MCF 10A (cell line): ENCODE measurements around the gene KLF2. TPM values are rescaled to one million over a fixed set of nuclear protein-coding genes. Genes with fewer than 3 reads are reported as not detected.

Experiments used
- BruUV-seq: library from RNA; stranded (reverse); fragments of 400-500 nt; replicated peaks from 2 replicates; lab custom pipeline; 2021; lab: Mats Ljungman, UMichigan
- CTCF ChIA-PET: fragments of 300-600 bp; sonication (Branson Sonifier 250); formaldehyde crosslinking; extraction: SDS; loops from one replicate; lab custom pipeline; 2021; ENCODE audit warnings: antibody characterized with exemption, inconsistent platforms; lab: Yijun Ruan, JAX
- POLR2A ChIA-PET: fragments of 300-600, 350-650 bp; sonication (Branson Sonifier 250); formaldehyde crosslinking; extraction: SDS; loops from one replicate; lab custom pipeline; 2020; ENCODE audit warnings: antibody characterized with exemption, inconsistent platforms; lab: Yijun Ruan, JAX
- DNase-seq: peaks from one replicate; pipeline ENCODE4 v3.0.0-alpha.2; 2018; ENCODE audit not compliant: unreplicated experiment
- H3K27ac Mint-ChIP-seq: one replicate; pipeline ENCODE4 v1.8.0; 2022; ENCODE audit warnings: mild to moderate bottlenecking, low read depth, mixed read lengths; ENCODE audit not compliant: unreplicated experiment
- H3K27me3 Mint-ChIP-seq: one replicate; pipeline ENCODE4 v1.8.0; 2022; ENCODE audit warnings: mixed read lengths; ENCODE audit not compliant: insufficient read depth, unreplicated experiment
- H3K36me3 Mint-ChIP-seq: one replicate; pipeline ENCODE4 v1.8.0; 2022; ENCODE audit warnings: mild to moderate bottlenecking, moderate library complexity, mixed read lengths; ENCODE audit not compliant: insufficient read depth, unreplicated experiment
- H3K4me1 Mint-ChIP-seq: one replicate; pipeline ENCODE4 v1.8.0; 2022; ENCODE audit warnings: mixed read lengths; ENCODE audit not compliant: insufficient read depth, unreplicated experiment
- H3K4me3 Mint-ChIP-seq: one replicate; pipeline ENCODE4 v1.8.0; 2022; ENCODE audit warnings: mild to moderate bottlenecking, moderate library complexity, mixed read lengths; ENCODE audit not compliant: unreplicated experiment
- H3K9me3 Mint-ChIP-seq: one replicate; pipeline ENCODE4 v1.8.0; 2022; ENCODE audit warnings: mixed read lengths; ENCODE audit not compliant: unreplicated experiment
- intact Hi-C: fragments of 100-400 bp; cut with micrococcal nuclease; formaldehyde crosslinking; loops from 2 replicates; pipeline ENCODE4 v1.14.1; 2022
- total RNA-seq: library from RNA; stranded (reverse); gene quantifications from 2 replicates; pipeline ENCODE4 v1.2.3, GENCODE V29; 2022
- TF ChIP-seq, protein P1 (sequence below): fragments of 200-600 bp; IDR thresholded peaks from one replicate; pipeline ENCODE4 v1.8.0; 2022; ENCODE audit warnings: antibody characterized with exemption, mild to moderate bottlenecking; ENCODE audit not compliant: unreplicated experiment

KLF2 gene
- total RNA-seq, 1 experiment from 2014 or later, result 3.8 TPM

DNA sequence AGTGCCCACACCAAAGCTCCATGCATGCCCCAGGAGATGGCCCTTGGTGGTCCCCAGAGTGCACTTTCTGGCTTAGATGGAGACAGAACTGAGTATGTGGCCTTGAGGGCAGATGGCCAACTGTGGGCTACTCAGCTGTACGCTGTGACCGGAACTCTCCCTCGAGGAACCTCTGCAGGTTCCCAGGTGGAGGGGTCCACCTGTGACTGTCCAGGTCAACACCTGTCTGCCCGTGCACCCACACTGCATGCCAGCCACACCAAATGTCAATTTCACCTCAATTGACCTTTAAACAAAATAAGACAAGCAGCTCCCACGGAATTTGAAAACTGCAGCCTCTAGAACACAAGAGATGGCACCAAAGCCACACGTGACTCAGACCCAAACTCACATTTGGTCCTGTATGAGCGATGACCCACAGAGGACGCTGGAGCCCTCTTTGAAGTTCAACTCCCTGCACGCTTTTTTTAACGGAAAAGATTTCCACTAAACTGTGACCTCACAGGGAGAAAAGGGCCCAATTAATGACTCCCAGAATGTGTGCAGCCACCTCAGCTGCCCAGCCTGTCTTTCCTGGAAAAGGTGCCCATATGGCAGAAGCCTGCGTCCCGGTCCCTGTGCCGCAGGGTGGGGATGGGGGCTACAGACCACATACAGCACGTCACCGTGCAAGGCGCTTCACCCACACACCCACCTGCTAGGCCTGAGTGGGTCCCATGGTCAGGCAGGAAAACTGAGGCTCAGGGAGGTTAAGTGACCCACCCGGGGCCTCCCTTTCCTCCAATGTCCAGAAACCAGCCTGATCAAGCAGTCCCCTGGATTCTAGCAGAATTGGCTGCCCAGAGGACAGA lies 47.7 kb downstream of the KLF2 start:
- intact Hi-C loops, result no loop called here
- ChIA-PET CTCF (interaction anchor here (0.9 to 2.0 kb wide), 3 partner anchors 10 to 125 kb away, joined by 3 to 8 read pairs (median 6); no protein-coding TSS in a partner anchor), POLR2A (no interaction called here)
- Mint-ChIP-seq H3K4me1 (no peaks in the 10 kb centered on the region), H3K9me3 (no peaks in the 10 kb centered on the region), H3K4me3 (no peak overlapping the region), H3K27ac (no peak overlapping the region), H3K36me3 (peaks cover 28% of the 10 kb centered on the region), H3K27me3 (no peaks in the 10 kb centered on the region)
- DNase-seq, result no peak
- TF ChIP-seq, protein P1, sequence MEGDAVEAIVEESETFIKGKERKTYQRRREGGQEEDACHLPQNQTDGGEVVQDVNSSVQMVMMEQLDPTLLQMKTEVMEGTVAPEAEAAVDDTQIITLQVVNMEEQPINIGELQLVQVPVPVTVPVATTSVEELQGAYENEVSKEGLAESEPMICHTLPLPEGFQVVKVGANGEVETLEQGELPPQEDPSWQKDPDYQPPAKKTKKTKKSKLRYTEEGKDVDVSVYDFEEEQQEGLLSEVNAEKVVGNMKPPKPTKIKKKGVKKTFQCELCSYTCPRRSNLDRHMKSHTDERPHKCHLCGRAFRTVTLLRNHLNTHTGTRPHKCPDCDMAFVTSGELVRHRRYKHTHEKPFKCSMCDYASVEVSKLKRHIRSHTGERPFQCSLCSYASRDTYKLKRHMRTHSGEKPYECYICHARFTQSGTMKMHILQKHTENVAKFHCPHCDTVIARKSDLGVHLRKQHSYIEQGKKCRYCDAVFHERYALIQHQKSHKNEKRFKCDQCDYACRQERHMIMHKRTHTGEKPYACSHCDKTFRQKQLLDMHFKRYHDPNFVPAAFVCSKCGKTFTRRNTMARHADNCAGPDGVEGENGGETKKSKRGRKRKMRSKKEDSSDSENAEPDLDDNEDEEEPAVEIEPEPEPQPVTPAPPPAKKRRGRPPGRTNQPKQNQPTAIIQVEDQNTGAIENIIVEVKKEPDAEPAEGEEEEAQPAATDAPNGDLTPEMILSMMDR, result no peak
- no TSS peak for BruUV-seq

DNA sequence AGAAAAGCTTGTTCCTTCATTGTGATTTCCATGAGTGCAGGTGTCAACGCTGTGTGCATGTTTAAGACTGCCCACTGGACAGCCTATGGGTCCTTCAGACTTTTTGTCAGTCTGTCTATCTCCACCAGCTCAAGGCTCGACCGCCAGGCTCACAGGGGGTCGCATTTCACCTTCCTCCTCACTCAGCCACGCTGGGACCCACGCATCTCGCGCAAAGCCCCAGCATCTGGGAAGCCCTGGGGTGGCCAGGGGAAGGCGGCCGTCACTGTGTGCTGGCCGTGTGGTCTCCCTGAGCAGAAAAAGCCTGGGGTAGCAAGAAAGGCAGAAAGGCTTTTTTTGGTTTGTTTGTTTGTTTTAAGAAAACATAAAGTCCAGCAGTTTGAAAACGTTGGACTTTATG lies 48.5 kb downstream of the KLF2 start:
- intact Hi-C loops, result no loop called here
- CTCF ChIA-PET, result interaction anchor here (2.0 kb wide), 1 partner anchor 125 kb away, joined by 8 read pairs; no protein-coding TSS in a partner anchor
- no TSS peak for BruUV-seq
- POLR2A ChIA-PET, result no interaction called here
- H3K4me1 Mint-ChIP-seq, result no peaks in the 10 kb centered on the region
- H3K27ac Mint-ChIP-seq, result no peak overlapping the region
- no peaks in the 10 kb centered on the region for H3K27me3 Mint-ChIP-seq
- H3K9me3 Mint-ChIP-seq, result no peaks in the 10 kb centered on the region
- TF ChIP-seq, protein P1, result no peak
- peaks cover 28% of the 10 kb centered on the region for H3K36me3 Mint-ChIP-seq
- H3K4me3 Mint-ChIP-seq, result no peak overlapping the region
- DNase-seq, result no peak

DNA sequence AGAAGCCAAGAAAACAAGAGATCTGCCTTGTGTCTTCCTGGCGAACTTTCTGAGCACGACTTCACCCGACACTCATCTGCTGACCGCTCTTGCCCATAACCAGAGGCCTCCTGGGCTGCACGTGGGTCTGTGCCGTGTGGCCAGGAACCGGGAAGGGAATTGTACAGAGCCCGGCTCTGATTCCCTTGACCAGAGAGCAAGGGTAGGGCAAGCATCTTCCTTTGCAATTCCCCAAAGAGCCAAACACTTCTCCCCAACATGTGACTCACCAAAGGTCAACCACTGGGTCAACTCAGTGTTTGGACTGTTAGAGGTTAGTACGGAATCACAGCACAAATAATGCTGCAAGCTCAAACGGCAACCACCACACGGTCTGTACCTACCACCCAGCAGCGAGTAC lies 48.9 kb downstream of the KLF2 start:
- no peak overlapping the region for H3K4me3 Mint-ChIP-seq
- POLR2A ChIA-PET, result no interaction called here
- DNase-seq, result no peak
- no TSS peak for BruUV-seq
- H3K9me3 Mint-ChIP-seq, result no peaks in the 10 kb centered on the region
- no peaks in the 10 kb centered on the region for H3K27me3 Mint-ChIP-seq
- peaks cover 28% of the 10 kb centered on the region for H3K36me3 Mint-ChIP-seq
- no peak overlapping the region for H3K27ac Mint-ChIP-seq
- CTCF ChIA-PET, result no interaction called here
- TF ChIP-seq, protein P1, result no peak
- no peaks in the 10 kb centered on the region for H3K4me1 Mint-ChIP-seq
- intact Hi-C loops, result no loop called here

DNA sequence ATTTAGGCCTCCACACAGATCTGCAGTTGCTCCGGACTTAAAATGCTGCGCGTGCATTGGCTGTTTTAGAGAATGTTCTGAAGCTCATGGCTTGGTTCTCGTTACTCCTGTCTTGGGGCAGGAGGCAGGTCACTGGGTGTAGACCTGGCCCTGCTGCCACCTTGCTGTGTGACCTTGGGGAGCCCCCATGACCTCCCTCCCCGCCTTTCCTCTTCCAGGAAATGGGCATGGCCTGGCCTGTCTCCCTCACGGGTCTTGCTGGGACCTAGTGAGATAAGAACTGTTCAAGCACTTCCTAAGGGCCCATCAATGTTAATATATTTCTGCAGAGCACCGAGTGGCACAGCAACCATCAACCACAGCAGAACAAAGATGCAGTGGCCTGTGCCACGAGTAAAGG lies 49.4 kb downstream of the KLF2 start:
- DNase-seq, result no peak
- H3K27me3 Mint-ChIP-seq, result no peaks in the 10 kb centered on the region
- H3K4me3 Mint-ChIP-seq, result no peak overlapping the region
- H3K4me1 Mint-ChIP-seq, result no peaks in the 10 kb centered on the region
- ChIA-PET CTCF (no interaction called here), POLR2A (interaction anchor here (0.6 kb wide), 1 partner anchor 9 kb away, joined by 4 read pairs; no protein-coding TSS in a partner anchor)
- H3K36me3 Mint-ChIP-seq, result peaks cover 28% of the 10 kb centered on the region
- TF ChIP-seq, protein P1, result no peak
- intact Hi-C loops, result no loop called here
- BruUV-seq, result no TSS peak
- no peaks in the 10 kb centered on the region for H3K9me3 Mint-ChIP-seq
- H3K27ac Mint-ChIP-seq, result no peak overlapping the region
